Glutamatergic neuron (in vitro differentiated cells): Measurements from ENCODE around the gene RPL39L. TPM values are rescaled to one million over a fixed set of nuclear protein-coding genes. Genes with fewer than 3 reads are reported as not detected.

Experiments used
- DNase-seq: peaks from one replicate; pipeline ENCODE4 v3.0.0; 2022
- H3K27ac Mint-ChIP-seq: one replicate; pipeline ENCODE4 v1.8.0; 2020; ENCODE audit warnings: mild to moderate bottlenecking, mixed read lengths, inconsistent platforms; ENCODE audit not compliant: unreplicated experiment
- H3K27me3 Mint-ChIP-seq: one replicate; pipeline ENCODE4 v1.8.0; 2020; ENCODE audit warnings: mild to moderate bottlenecking, moderate library complexity, mixed read lengths, inconsistent platforms; ENCODE audit not compliant: unreplicated experiment
- H3K36me3 Mint-ChIP-seq: one replicate; pipeline ENCODE4 v1.8.0; 2020; ENCODE audit warnings: mild to moderate bottlenecking, mixed read lengths, inconsistent platforms; ENCODE audit not compliant: unreplicated experiment
- H3K4me1 Mint-ChIP-seq: one replicate; pipeline ENCODE4 v1.8.0; 2020; ENCODE audit warnings: mild to moderate bottlenecking, low read depth, mixed read lengths, inconsistent platforms; ENCODE audit not compliant: unreplicated experiment
- H3K4me3 Mint-ChIP-seq: one replicate; pipeline ENCODE4 v1.8.0; 2020; ENCODE audit warnings: mild to moderate bottlenecking, mixed read lengths, inconsistent platforms; ENCODE audit not compliant: unreplicated experiment
- H3K9me3 Mint-ChIP-seq: one replicate; pipeline ENCODE4 v1.8.0; 2020; ENCODE audit warnings: mild to moderate bottlenecking, moderate library complexity, mixed read lengths, inconsistent platforms; ENCODE audit not compliant: unreplicated experiment
- total RNA-seq: library from RNA; stranded (reverse); fragmentation: NEBNext Ultra II Directional; extraction: Animal tissue kit (Norgen Biotek cat#: 25700); gene quantifications from one replicate; pipeline ENCODE4 v1.2.1, GENCODE V29; 2021; ENCODE audit not compliant: unreplicated experiment
- TF ChIP-seq, protein P1 (sequence below): fragments of 200-600 bp; sonication (generic); IDR thresholded peaks from one replicate; pipeline ENCODE4 v1.5.0; 2021; ENCODE audit not compliant: partially characterized antibody, unreplicated experiment

RPL39L gene
- total RNA-seq, 1 donor from 2014 or later = 15.1 TPM

DNA sequence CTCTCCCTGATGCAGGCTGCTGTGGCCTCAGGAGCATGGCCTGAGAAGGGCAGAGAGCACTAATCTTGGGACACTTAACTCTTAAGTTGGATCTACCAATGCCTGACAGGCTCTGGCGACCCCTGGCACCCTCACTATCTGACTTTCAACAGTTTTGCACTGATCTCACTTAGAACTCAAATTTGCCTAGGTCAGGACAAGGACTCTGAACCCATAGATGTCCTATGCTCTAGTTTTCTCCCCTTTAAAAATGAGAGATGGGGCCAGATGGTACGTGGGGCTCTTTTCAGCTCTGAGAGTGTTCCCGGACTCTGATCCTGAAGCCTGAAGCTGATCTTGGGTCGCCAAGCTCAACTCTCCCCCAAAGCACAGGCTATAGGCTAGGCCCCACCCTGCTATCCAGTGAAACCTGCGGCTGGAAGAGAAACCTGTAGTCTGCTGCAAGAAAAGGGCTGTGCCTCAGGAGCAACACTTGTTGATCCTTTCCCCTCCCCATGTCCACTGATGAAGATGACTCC, 65.7 kb downstream of the RPL39L start:
- no peak overlapping the region for H3K4me3 Mint-ChIP-seq
- no peak overlapping the region for H3K27ac Mint-ChIP-seq
- peaks cover 4% of the 10 kb centered on the region for H3K27me3 Mint-ChIP-seq
- H3K36me3 Mint-ChIP-seq = peaks cover 24% of the 10 kb centered on the region
- DNase-seq = no peak
- H3K4me1 Mint-ChIP-seq = peaks cover 13% of the 10 kb centered on the region
- TF ChIP-seq, protein P1, sequence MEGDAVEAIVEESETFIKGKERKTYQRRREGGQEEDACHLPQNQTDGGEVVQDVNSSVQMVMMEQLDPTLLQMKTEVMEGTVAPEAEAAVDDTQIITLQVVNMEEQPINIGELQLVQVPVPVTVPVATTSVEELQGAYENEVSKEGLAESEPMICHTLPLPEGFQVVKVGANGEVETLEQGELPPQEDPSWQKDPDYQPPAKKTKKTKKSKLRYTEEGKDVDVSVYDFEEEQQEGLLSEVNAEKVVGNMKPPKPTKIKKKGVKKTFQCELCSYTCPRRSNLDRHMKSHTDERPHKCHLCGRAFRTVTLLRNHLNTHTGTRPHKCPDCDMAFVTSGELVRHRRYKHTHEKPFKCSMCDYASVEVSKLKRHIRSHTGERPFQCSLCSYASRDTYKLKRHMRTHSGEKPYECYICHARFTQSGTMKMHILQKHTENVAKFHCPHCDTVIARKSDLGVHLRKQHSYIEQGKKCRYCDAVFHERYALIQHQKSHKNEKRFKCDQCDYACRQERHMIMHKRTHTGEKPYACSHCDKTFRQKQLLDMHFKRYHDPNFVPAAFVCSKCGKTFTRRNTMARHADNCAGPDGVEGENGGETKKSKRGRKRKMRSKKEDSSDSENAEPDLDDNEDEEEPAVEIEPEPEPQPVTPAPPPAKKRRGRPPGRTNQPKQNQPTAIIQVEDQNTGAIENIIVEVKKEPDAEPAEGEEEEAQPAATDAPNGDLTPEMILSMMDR = no peak
- peaks cover 6% of the 10 kb centered on the region for H3K9me3 Mint-ChIP-seq

GRCh38 chr3:187072511-187072910, 66.8 kb downstream of the RPL39L start:
- Mint-ChIP-seq H3K36me3 (peaks cover 24% of the 10 kb centered on the region), H3K4me3 (no peak overlapping the region), H3K27ac (no peak overlapping the region), H3K27me3 (peaks cover 4% of the 10 kb centered on the region), H3K4me1 (peaks cover 13% of the 10 kb centered on the region), H3K9me3 (peaks cover 6% of the 10 kb centered on the region)
- TF ChIP-seq, protein P1 = no peak
- no peak for DNase-seq

GRCh38 chr3:187072102-187072501, 67.2 kb downstream of the RPL39L start:
- Mint-ChIP-seq H3K4me3 (no peak overlapping the region), H3K27me3 (peaks cover 4% of the 10 kb centered on the region), H3K27ac (peak overlapping the region; percentile 53), H3K36me3 (peaks cover 24% of the 10 kb centered on the region), H3K9me3 (peaks cover 7% of the 10 kb centered on the region), H3K4me1 (peaks cover 13% of the 10 kb centered on the region)
- DNase-seq = no peak
- TF ChIP-seq, protein P1 = no peak

Other genes starting within 250 kb of the RPL39L start
- 156 TPM for gene ST6GAL1, start 209.0 kb downstream of the RPL39L start, total RNA-seq
- gene RTP1, start 58.0 kb upstream of the RPL39L start, total RNA-seq = not detected
- 1.7 TPM for gene MASP1, start 152.2 kb upstream of the RPL39L start, total RNA-seq
- not detected for gene RTP4, start 228.9 kb upstream of the RPL39L start, total RNA-seq